NCI-H1417 (cell line): ENCODE measurements around the gene CD2BP2.
"Not testable (repeated sequence)": the region's sequence is repeated elsewhere in the genome, so short reads cannot be mapped to it uniquely, and the experiment has no call there.

Source experiments
- DNase-seq, 3 experiments: peaks; one replicate each; lab custom pipeline; 2025; lab: John Stamatoyannopoulos, UW

The CD2BP2 gene

DNA sequence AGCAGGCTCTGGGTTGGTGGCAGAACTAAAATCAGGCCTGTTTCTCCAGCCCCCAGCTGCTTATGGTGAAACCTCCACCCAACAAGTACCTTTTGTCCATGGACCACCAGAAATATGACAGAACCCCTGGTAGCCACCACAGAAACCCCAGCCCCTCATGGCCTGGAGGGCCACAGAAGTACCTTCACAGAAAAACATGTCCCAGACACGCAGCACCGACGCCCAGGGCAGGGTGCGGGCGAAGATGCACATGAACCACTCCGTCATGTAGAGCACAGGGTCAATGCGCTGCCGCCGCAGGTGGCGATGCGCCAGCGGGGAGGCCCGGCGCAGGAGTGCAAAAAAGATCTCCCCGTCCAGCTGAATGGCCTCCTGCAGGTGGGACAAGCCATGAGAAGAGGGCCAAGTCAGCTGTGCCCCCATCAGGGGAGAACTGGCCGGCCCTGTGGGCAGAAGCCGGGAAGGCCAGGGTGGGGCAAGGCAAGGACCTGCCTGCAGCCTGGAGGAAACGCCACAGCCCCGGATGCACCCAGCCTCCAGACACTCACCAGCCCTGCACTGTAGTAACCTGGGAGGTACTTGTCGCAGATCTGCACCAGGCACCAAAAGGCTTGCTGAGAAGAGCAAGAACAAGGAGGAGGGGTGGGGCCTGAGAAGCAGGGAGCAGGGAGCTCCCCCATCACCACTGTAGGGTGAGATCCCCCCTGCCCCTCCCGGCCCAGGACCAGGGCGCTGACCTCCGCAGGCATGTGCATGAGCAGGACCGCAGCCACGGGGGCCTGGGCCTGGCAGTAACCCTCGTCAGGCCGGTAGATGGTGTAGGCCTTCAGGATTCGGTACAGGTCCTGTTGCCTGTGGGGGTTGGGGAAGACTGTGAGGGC lies 4.1 kb upstream of the CD2BP2 start:
- no peak for DNase-seq

DNA sequence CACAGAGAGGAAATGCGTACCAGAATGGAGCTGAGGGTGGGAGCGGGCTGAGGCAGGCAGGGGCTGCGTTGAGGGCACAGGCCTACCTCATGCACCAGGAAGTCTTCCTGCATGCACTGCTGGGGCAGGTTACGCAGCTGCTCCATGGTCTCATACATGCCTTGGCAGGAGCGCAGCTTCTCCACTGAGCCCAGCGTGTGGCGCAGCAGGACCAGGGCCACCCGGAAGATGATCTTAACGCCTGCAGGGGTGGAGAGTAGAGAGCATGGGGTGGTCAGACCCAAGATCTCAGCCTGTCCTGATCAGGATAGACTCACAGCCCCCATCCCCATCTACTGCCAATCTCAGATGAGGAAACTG lies 3.4 kb upstream of the CD2BP2 start:
- no peak for DNase-seq

DNA sequence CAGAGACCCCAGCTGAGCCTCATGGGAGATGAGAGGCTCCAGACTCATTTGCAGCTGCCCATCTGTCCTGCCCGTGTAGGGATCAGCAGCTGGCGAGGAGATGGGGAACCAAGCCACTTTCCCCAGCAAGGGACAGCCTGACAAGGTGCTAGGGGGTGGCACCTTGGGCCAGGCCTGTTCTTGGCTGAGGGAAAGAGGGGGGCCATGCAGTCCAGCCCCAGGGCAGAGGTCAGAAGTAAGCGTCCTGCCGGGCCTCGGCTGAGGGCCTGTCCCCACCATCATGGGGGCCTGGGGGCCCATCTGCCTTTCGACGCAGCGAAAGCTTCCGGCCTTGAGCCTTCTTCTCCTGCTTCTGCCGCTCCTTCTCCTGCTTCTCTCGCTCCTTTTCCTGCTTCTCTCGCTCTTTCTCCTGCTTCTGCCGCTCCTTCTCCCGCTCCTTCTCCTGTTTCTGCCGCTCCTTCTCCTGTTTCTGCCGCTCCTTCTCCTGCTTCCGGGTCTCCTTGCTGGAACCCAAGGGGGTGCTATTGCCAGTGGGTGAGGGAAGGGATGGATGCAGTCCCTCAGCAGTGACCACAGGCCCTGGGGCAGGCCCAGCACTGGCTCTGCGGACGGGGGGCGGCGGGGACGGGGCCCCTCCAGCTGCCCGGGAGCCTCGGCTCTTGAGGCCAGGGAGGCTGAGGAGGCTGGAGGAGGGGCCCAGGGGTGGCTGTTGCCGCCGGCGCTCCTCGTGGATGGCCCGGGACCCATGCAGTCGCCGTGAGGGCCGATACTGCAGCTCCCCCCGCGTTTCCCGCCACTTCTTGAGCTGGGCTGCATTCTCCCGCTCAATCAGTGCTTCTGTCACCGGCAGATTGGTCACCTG lies 2.8 kb upstream of the CD2BP2 start:
- DNase-seq: no peak

DNA sequence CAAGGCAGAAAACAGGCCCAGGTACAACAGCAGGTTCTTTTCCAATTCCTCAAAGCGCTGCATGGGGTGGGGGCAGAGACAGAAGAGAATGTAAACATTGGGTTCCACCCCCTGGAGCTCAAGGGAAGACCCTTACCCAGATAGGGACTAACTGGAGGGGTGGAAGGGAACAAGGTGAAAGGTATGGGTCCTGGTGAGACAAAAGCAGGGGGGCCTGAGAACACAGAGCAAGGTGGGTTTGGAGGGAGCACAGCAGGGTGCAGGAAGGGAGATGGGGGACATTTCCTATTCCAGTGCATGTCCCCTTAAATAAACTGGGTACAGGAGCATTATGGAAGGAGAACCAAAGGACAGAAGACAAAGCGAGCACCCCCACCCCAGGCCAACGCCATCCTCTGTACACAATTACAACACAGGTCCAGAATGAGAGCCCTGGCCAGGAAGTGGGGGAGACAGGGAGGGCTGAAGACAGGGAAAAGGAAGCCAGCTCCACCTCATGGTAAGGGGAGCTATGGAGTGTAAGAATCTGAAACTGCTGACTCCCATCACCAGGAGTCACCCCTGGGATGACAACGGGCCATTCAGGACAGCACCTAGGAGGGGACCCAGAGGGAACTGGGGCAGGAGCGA lies 2.1 kb upstream of the CD2BP2 start:
- no peak for DNase-seq

DNA sequence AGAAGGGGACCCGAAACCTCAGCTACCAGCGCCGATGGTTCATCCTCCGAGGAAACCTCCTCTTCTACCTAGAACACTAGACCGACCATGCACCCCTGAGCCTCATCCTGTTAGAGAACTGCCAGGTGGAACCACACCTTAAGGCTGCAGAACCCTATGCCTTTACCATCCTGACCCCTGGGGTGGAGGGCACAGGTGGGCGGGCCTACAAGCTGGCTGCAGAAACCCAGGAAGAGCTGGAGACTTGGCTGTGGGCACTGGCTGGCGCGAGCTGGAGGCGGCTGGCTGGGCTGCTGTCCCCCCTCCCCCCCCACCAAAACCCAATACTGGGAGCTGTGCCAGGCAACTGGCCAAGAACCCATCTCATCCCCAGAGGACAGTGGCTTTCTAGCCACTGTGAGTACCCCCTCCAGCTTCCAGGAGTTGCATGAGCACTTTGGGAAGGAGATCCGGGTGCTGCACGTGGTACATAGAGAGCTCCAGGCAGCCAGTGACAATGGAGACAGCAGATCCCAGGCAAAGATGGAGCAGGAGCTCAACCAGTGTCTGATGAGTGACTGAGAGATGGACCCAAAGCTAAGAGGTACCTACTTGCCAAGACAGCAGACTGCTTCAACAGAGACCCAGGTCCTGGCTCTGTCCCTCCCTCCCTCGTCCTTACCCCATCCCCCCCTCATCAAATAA lies 1.4 kb upstream of the CD2BP2 start:
- peak in 1 of 3 experiments; percentile 60 for DNase-seq

DNA sequence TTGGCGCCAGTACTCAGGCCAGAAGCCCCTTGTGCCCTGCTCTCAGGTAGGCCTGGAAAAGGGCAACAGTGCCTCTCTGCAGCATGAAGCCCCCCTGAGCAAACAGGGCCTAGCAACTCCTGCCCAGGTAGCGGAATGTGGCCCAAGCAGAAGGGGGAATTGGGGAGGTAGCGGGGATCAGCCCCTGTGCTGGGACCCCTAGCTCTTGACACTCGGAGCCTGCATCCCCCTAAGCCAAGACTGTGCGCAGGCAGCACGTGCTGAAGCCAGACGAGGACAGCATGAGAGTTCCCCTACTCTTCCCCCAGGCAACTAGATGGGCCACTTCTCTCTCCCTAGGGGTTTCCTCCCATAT lies 823 bp upstream of the CD2BP2 start:
- peak in 1 of 3 experiments; percentile 58 for DNase-seq

DNA sequence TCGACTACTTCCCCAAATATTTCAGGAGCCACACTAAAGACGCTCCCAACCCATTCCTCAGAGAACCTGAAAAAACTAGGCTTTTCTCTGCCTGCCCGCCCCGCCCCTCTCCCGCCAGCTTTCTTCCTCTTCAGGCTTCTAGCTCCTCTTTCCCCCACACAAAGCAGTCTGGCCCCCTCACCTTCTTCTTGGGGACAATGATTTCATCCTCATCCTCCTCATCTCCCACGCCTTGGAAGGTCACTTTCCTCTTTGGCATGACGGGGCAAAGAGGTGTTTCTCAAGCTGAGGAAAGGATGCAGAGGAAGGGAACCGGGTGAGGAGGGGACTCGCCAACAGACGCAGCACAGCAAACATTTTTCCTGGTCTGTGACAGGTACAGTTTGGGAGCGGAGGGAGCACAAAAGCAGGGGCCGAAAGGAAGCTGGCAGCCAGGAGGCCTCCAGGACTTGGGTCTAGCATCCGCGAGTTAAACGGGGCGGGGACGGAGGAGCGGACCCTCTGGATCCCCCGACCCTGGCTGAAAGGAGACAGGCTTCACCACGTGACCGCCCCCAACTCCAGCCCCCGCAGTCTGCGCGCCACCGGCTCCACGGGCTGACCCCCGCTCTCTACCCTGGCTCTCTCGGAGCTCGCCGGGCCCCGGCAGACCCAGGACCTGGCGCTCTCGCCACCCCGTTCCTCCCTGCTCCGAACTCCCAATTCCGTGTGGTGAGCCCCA lies 525 bp downstream of the CD2BP2 start:
- DNase-seq: no peak

DNA sequence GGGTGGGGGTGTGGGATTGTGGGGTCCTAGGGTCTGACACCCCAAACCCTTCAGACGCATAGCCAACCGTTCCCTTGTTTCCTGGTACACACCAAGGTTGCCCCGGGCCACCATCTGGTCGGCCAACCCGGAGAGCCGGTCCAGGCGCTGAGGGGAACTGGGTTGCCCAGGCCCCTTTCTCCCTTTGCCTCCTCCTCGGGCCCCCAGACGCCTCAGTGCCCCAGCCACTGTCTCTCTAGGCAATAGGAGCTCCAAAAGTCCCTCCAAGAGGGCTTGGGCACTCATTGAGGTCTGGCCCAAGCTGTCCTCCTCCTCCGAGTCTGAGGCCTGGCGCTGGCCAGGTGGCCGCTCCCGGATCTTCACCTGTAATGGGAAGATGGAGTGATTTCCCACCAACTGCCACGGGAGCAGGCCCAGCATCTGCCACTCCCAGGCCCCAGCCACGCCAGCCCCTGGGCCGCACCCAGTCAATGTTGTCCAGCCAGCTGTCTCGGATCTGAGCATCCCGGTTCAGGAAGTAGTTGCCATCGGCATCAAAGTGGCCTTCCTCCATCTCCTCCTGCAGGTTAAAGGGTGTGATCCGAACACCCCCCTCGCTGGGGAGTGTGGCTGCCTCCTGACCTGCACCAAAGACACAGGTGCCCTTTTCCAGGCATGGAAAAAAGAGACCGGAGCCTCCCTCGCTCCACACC lies 1.5 kb downstream of the CD2BP2 start:
- DNase-seq: no peak

DNA sequence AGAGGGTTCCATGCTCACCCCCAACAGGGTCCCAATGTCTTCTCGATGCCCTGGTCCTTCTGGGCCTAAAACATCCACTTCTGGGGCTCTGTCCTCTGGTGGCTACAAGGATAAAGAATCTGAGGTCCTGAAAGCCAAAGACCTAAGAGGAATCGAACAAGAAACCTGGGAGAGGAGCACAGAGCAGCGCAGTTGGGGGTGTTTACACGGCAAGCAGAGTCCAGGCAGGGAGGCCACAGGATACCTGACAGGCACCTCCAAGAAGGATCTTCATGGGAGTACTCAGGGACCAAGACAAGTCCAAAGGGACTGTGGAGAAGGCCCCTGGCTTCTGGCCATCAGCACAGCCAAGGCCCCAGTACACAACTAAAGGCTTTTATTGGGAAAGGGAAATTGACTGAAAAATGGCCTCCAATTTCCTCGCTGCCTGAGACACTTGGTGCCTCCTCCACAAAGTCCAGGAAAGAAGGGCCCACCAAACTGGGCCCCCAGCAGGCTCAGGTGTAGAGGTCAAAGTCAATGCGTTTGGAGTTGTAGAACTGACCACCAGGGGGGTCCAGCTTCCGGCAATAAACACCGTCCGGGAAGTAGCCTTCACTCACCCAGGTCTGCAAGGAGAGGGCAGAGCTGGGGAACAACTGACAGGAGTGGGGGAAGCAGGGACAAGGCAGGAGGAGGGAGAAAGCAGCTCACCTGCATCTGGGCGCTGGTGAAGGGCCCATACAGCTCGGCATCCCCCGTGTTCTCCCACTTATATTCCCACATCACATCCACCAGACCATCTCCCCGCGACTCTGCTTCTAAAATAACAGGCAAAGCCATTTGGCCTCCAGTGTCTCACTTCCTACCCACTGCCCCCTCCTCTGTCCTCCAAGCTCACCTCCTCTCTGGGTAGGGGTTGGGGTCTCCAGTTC lies 2.4 kb downstream of the CD2BP2 start:
- DNase-seq: no peak

DNA sequence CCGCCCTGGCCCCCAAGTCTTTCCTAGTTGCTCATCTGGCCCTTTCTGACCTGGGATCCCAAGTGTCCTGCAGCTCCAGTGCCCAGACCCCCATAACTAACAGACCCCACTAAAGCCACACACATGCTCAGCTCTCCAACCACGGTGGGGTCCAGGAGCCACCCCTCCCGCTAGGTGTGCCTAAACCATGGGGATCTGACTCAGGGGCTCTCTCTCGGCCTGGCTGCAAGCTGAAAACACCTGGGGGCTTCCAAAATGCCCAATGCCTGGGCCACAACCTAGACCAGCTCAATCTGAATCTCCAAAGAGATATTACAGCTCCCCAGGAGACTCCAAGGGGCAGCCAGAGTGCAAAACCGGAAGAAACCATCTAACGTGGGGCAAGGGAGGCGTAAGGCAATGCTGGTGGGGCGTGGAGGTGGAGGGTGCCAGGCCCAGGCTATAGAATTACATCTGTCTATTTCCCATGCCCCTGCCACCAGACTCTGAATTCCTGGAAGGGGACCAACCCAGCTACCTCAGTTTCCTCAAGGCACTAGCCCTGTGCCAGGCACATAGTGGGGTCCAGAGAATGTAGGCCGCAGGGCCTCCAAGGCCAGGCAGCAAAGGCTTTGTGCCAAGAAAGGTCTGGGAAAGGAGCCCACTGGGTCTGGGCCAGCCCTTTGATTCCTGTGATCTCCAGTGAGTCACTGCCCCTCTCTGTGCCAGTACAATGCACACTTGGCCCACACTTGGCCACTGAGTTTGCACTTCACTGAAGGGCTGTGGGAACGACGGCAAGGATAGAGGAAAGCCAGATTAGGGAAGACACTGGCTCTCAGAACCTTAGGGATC lies 3.3 kb downstream of the CD2BP2 start:
- DNase-seq: no peak

DNA sequence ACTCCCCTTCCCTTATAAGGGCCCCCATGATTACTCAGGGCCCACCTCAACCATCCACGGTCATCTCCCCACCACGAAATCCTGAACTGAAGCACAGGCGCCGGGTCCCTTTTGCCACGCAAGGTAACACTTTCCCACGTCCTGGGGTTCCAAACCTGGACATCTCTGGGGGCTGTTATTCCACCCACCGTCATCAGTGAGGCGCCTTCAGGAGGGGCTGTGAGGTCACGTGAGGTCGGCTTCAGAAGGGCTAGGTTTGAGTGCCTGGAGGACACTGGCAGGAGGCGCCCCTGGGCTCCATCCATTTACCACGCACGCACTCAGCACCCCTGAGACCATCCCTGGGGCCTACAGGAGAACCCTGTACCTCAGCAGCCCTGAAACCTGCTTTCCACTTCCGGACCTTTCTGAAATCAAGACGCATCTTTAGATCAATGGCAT lies 4.1 kb downstream of the CD2BP2 start:
- no peak for DNase-seq

DNA sequence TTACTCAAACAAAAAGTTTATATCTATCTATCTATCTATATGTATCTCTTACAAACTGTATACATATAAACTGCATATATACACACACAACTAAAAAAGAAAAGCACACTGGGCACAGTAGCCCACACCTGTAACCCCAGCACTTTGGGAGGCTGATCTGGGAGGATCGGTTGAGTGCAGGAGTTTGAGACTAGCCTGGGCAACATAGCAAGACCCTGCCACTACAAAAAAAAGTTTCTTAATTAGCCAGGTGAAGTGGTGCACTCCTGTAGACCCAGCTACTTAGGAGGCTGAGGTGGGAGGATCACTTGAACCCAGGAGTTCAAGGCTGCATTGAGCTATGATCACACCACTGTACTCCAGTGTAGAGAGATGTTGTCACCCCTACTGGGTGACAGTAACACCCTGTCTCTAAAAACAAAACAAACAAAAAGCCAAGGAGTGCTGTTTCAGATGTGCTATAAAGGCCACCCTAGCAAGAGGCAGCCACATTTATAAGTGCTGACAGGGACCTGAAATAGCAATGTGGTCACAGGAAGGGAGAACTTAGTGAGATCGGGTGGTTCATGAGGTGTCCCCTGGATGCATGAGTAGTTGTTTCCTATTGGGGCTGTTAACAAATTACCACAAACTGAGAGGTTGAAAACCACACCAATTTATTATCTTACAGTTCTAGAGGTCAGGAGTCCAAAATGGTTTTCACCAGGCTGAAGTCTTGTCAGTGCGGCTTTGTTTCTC lies 4.8 kb downstream of the CD2BP2 start:
- no peak for DNase-seq

DNA sequence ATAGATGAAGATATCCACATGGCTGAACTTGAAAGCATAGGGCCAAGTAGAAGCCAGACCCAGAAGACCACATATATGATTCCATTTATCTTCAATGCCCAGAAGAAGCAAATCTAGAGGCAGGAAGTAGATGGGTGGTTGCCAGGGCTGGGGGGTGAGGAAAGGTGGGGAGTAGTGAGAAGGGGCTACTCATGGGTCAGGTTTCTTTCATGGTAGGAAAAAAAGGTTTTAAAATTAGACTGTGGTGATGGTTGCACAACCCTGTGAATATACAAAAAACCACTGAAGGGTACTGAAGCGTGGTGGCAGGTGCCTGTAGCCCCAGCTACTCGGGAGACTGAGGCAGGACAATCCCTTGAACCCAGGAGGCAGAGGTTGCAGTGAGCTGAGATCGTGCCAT lies 5.4 kb downstream of the CD2BP2 start:
- no peak for DNase-seq

DNA sequence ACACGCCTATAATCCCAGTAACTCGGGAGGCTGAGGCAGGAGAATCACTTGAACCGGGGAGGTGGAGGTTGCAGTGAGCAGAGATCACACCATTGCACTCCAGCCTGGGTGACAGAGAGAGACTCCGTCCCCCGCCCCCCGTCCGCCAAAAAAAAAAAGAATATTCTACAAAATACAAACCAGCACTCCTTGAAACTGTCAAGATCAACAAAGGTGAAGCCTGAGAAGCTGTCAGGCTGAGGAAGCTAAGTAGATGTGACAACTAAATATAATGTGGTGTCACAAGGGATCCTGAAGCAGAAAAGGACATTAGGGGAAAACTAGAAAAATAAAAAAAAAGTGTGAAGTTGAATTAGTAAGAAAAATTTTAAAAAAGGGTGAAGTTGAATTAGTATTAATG lies 6.2 kb downstream of the CD2BP2 start:
- DNase-seq: no peak

DNA sequence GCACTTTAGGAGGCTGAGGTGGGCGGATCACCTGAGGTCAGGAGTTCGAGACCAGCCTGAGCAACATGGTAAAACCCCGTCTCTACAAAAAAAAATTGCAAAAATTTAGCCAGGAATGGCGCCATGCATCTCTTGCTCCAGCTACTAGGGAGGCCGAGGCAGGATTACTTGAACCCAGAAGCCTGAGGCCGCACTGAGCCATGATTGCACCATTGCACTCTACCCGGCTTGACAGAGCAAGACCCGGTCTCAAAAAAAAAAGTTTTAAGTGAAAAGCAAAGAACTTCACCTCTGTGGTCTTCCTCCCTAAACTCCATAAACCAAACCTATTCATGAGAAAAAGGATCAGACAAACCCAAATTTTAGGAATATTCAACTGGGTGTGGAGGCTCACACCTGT lies 7.0 kb downstream of the CD2BP2 start:
- no peak for DNase-seq

DNA sequence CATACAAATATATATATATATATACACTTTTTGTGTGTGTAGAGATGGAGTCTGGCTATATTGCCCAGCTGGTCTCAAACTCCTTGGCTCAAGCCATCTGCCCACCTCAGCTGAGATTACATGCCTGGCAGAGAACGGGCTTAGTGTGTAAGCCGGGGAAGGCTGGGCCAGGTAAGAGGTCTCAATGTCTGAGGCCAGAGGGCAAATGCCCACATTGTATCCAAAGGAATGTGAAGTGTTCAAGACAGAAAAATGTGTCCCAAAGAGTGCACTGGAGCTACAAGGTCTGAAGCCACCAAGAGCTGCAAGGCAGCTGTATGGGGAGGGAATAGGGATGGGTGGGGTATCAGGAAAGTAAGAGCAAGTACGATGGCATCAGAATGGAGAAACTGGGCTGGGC lies 8.8 kb downstream of the CD2BP2 start:
- DNase-seq: no peak

DNA sequence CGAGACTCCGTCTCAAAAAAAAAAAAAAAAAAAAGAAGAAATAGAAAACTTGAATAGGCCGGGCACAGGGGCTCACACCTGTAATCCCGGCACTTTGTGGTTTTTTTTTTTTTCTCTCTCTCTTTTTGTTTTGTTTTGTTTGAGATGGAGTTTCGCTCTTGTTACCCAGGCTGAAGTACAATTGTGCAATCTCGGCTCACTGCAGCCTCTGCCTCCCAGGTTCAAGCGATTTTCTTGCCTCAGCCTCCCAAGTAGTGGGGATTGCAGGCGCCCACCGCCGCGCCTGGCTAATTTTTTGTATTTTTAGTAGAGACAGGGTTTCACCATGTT lies 11.7 kb downstream of the CD2BP2 start:
- DNase-seq: not testable (repeated sequence)

DNA sequence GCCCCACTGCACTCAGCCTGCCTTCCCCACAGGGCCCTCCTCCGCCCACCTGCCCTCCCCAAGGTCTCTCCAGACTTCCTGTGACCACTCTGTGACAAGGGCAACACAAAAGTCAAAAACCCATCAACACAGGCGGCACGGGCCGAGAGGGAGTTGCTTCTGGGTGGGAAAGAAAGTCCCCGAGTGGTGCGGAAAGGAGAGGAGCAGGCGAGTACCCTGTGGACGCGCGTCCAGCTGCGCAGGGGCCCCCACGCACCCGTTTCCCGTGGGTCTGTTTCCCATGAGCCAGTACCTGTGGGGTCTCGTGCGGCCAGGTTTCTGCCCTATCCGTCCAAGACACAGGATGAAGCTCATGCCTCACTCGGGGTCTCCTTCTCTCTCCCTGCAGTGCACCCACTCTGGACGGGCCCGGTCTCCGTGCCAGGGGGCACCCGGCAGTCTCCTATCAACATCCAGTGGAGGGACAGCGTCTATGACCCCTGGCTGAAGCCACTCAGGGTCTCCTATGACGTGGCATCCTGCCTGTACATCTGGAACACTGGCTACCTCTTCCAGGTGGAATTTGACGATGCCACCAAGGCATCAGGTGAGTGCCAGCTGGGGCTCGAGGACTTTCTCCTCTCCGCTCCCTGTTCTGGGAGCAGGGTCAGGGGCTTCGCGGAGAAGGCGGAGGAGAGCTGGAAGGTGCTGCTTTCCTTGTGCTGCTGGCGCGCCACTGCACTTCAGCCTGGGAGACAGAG lies 12.2 kb downstream of the CD2BP2 start:
- DNase-seq: no peak
